HG03432 (cell line): ENCODE results near the gene PXDN.
"Not testable (repeated sequence)": the region's sequence is repeated elsewhere in the genome, so short reads cannot be mapped to it uniquely, and the experiment has no call there.

Source experiments
- ATAC-seq: cut with Tn5 transposase; IDR thresholded peaks from one replicate; pipeline ENCODE4 v1.9.1; 2021; ENCODE audit warnings: mild to moderate bottlenecking, moderate library complexity; ENCODE audit not compliant: unreplicated experiment

Gene PXDN

GRCh38 chr2:1744446-1745170 is at the start of gene PXDN:
PXDN (minus strand) TSS chr2:1744515; CDS start chr2:1744455, 60 bp downstream.
- no peak for ATAC-seq

- no peak for ATAC-seq
Observed at GRCh38 chr2:1793868-1794445, 49.6 kb upstream of the PXDN start.

- no peak for ATAC-seq
Observed at GRCh38 chr2:1793001-1793867, 48.9 kb upstream of the PXDN start.

- no peak for ATAC-seq
Observed at GRCh38 chr2:1791685-1792435, 47.5 kb upstream of the PXDN start.

- no peak for ATAC-seq
Observed at GRCh38 chr2:1791006-1791605, 46.8 kb upstream of the PXDN start.

- ATAC-seq: no peak
Observed at GRCh38 chr2:1790473-1790872, 46.2 kb upstream of the PXDN start.

- ATAC-seq: no peak
Observed at GRCh38 chr2:1789610-1790009, 45.3 kb upstream of the PXDN start.

- ATAC-seq: no peak
Observed at GRCh38 chr2:1788478-1788959, 44.2 kb upstream of the PXDN start.

- ATAC-seq: no peak
Observed at GRCh38 chr2:1787755-1788477, 43.6 kb upstream of the PXDN start.

GRCh38 chr2:1784986-1785617 is 40.8 kb upstream of the PXDN start:
- ATAC-seq: no peak

- ATAC-seq: no peak
Observed at GRCh38 chr2:1784087-1784486, 39.8 kb upstream of the PXDN start.

GRCh38 chr2:1782514-1782913 is 38.2 kb upstream of the PXDN start:
- no peak for ATAC-seq

- no peak for ATAC-seq
Observed at GRCh38 chr2:1781291-1782080, 37.2 kb upstream of the PXDN start.

- no peak for ATAC-seq
Observed at GRCh38 chr2:1780693-1781092, 36.4 kb upstream of the PXDN start.

GRCh38 chr2:1780054-1780453 is 35.7 kb upstream of the PXDN start:
- ATAC-seq: not testable (repeated sequence)

GRCh38 chr2:1778566-1778965 is 34.3 kb upstream of the PXDN start:
- ATAC-seq: no peak

- no peak for ATAC-seq
Observed at GRCh38 chr2:1777781-1778180, 33.5 kb upstream of the PXDN start.

GRCh38 chr2:1777156-1777555 is 32.8 kb upstream of the PXDN start:
- ATAC-seq: no peak
